PC-9 (cell line): ENCODE results near the gene MACROD2.

Experiments
- CTCF ChIP-seq: fragments of 200-600 bp; sonication (generic); conservative IDR thresholded peaks from 2 replicates; pipeline ENCODE4 v1.6.1; 2017; ENCODE audit warnings: mixed run types, antibody characterized with exemption, mild to moderate bottlenecking, moderate library complexity
- EZH2 ChIP-seq: fragments of 200-600 bp; sonication (generic); IDR thresholded peaks from 2 replicates; pipeline ENCODE4 v1.8.0; 2017; ENCODE audit warnings: antibody characterized with exemption, low read depth

- no peak for TF ChIP-seq CTCF
- no peak for TF ChIP-seq EZH2
Observed at GRCh38 chr20:14921513-14921912, 926.2 kb downstream of the MACROD2 start.
